GM19238 (cell line): ENCODE measurements around the gene FAM222A.
A peak's percentile ranks its signal among the peaks of the same experiment; 100 is the strongest.

Experiments
- DNase-seq: peaks from one replicate; pipeline ENCODE4 v3.0.0; 2011; ENCODE audit warnings: low spot score; ENCODE audit not compliant: insufficient read length

The FAM222A gene

DNA sequence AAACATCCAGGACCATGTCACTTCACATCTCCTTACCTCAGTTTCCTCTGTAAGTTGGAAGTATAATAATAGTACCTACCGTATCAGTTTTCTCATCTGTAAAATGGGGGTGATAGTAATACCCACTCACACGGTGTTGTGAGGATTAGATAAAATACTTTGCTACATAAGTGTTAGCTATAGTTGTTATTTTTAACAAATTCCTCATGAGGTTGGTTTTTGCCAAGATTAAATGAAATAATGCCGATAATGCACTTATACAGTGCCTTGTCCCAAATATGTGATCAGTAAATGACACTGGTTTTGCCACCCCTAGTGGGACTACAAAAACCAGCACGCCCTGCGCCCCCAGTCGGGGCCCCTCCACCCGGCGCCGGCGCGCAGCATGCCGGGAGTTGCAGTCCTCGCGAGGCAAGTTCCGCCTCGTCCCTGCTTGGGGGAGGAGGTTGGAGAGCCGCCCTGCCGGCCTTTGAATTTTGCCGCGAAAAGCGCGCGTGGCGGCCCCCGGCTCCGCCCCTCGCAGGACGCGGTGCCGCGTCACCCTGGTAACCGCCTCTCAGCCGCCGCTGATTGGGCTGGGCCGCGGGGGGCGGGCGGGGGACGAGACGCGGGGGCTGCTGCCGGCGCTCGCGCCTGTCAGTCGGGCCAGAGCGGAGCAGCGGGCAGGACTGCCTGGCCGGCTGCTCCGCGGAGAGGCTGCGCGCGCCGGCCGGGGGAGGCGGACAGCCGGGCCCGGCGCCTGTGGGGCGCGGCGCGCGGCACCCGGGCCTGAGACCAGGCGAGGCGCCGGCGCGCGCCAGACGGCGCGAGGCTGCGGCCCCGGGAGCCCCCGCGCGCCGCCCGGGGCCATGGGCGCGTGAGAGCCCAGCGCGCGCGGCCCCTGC is at the start of gene FAM222A:
Gene FAM222A, plus strand, starts transcription at position 639 of the 884 bp plus-strand sequence. CDS start 30,322 bp downstream, outside the sequence.
- peak; percentile 98 for DNase-seq

DNA sequence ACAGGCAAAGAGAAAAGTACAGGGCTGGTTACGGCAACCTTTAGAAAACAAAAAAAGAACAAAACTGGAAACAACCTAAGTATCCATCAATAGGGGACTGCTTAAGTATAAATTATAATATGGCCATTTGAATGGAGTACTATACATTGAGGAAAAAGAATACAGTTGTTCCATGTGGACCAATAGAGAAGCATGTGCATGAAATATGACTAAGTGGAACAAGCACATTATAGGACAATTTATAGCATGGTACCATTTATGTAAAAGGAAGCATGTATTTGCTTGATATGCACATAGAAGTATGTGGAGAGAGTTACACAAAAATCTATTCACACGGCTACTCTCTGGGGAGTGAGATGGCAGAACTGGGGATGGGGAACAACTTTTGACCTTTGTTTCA is 49.2 kb upstream of the FAM222A start:
- DNase-seq = no peak

DNA sequence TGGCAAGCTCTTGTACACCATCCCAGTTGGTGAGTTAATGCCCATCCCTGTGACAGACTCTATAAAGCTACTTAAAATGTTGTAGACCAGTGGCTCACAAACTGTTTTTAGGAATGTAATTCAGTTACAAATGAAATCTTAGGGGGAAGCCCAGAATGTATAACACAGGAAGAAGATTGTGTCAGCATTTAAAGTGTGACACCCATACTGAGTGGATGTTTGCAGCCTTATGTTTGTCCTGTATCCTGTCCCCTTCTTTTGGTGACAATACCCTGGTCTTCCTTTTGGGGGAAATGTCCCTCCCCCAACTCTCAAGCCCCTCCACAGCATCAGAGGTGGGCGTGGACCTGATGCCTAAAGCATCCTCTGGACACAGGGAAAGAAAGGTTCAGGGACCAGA is 47.6 kb upstream of the FAM222A start:
- DNase-seq = no peak

DNA sequence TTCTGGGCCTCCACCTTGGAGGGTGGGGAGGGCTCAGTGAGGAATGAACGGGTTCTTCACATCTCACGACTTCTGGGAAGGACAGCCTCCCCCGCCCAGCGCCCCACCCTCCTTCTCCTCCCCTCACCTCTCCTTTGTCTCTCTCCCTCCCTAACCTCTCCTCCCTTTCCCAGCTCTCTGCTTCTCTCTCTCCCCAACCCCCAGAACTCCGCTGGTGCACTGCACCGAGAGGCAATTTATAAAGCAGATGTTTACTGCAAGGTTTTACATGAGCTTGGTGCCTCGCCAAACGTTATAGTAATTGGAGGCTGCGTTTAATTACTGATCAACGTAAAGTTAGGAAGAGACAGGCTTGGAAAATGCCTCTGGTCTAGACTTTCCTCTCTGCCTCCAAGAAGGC is 42.9 kb upstream of the FAM222A start:
- DNase-seq = no peak

DNA sequence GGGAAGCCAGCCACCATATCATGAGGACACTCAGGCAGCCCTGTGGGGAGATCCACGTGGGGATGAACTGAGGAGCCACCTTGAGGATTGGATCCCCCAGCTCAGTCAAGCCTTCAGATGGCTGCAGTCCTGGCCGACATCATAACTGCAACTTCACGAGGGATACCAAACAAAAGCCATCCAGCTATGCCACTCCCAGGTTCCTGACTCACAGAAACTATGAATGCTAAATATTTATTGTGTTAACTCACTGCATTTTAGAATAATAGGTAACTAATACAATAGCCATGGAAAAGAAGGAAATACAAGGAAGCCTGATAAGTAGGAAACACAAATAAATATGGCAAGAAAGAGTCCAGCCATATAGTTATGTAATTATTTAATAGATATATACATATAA is 42.1 kb upstream of the FAM222A start:
- no peak for DNase-seq

DNA sequence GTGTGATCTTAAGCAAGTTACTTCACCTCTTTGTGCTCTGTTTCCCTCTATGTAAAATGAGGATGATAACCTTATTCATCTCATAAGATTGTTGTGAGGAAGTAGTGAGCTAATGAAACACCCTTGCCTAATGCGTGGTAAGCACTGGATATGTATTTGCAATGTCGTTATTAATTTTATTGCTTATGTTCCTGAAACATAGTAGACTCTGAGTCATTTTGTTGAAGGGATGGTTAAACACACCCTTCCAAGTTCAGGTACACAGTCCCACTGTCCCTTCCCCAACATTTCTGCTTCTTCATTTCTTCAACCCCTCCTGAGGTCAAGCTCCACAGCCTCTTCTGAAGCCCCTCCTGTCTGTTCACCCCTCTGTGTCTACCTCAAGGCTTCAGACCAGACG is 40.2 kb upstream of the FAM222A start:
- no peak for DNase-seq

DNA sequence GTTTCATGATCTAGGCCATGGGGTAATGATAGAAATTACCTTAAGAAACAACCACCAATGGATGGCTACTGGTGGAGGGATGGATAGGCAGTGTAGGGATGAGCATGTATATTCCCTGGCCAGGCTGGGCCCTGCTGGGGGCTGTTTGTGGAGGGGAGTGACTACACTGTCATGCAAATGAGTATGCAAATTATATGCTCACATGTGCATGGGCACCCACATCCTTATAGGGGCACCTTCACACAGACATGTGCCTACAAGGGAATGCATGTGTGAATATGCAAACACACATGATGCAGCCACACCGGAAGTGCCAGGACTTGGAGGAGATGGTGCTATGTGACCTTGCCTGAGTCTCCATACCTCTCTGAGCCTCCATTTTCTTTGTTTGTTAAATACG is 39.7 kb upstream of the FAM222A start:
- no peak for DNase-seq

DNA sequence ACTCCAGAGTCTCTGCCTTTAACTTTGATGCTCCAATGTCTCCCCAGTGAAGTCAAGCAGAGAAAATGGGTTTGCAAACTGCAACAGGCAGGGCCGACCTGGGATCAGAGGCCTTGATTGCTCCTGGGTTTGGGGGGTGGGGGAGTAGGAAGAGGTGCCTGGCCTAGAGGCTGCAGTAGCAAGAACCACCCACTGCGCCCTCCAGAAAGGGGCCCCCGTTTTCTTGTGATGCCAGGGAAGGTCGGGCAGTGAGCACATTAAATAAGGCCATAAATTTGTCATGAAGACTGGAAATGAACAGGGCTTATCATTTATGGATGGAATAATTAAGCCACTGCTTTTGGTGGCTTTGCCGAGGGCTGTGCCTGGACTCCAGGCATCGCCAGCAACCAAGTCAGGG is 38.2 kb upstream of the FAM222A start:
- DNase-seq = no peak

DNA sequence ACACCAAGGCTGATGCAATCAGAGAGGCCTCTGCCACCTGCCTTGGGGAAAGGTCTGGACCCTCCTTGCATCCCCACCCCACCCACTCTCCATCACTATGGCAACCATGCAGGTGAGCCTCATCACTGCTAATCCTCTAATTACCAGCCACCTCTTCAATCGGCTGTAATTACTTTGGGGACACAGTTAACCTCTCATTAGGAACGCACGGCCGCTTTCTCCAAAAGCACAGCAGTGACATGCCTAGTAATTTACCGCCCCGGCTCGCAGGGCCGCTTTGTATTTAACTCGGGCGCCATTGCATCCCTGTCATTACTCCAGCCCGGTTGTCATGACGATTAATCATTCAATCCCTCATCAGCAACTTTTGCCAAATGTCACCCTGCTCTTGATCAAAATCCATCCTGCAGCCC is 36.3 kb upstream of the FAM222A start:
- no peak for DNase-seq

DNA sequence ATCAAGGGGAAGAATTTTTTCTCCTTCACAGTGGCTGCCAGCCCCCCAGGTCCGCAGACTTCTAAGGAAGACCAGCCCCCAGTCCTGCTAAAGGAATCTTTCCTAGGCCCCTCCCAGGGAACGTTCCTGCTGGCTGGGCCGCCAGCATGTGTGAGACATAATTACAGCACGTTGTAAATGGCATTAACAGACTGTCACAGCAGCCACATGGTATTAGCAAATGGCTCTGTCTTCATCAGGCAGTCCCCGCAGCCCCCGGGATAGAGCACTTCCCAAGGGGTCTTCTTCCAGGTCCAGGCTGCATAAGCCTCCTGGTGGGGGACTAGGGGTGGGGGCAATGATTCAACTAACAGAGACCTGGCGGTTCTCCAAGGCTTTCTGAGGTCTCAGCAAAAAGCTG is 34.9 kb upstream of the FAM222A start:
- DNase-seq = no peak

DNA sequence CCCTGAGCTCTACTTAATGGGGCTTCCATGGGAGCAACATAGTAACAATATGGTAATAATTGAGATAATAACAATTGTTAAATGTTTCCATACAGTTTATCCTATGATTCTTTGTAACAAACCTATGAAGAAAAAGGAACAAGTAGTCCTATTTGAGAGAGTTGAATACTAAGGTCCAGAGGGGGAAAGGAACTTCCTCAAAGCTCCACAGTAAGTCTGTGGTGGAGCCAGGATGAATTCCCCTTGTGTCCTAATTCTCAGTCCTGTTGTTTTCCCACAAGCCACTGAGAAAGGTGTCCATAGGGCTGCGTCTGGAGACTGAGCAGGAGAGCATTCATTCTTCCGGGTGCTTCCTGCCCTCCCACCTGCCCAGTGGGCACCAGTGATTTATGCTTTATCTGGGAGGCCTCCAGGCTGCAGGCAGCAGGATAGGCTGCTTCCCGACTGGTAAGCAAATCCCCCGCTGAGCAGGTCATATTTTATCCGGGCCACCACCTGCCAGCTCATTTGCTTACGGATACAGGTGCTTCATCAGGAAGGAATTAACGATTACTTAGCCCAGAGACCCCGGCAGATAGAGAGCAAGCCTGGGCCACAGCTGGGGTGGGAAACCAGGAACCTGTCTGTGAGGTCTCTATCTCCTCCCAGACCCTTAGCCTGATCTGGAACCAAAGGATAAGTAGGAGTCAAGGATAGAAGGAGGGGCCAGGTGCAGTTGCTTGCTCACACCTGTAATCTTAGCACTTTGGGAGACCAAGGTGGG is 33.9 kb upstream of the FAM222A start:
- DNase-seq = no peak

DNA sequence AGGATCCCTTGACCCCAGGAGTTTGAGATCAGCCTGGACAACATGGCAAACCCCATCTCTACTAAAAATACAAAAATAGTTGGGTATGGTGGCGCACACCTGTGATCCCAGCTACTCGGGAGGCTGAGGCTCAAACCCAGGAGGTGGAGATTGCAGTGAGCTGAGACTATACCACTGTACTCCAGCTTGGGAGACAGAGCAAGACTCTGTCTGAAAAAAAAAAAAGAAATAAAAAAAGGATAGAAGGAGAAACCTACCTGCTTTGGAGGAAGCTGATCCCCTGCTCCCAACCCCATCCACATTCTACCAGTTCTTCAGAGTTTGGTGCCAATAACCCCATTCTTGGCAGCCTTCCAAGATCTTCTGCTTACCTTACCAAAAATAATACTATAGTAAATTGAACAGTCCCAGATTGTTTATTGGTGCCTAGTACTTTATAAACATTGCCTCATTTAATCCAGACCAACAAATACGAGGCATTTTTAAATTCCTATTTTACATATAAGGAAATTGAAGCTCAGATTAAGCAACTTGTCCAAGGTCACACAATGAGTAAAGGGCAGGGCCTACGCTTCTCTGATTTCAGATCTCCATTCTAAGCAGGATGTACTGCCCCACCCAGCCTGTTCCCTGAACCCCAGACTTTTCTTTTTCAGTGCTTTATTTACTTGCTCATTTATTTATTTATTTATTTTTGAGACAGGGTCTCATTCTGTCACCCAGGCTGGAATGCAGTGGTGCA is 33.2 kb upstream of the FAM222A start:
- no peak for DNase-seq

DNA sequence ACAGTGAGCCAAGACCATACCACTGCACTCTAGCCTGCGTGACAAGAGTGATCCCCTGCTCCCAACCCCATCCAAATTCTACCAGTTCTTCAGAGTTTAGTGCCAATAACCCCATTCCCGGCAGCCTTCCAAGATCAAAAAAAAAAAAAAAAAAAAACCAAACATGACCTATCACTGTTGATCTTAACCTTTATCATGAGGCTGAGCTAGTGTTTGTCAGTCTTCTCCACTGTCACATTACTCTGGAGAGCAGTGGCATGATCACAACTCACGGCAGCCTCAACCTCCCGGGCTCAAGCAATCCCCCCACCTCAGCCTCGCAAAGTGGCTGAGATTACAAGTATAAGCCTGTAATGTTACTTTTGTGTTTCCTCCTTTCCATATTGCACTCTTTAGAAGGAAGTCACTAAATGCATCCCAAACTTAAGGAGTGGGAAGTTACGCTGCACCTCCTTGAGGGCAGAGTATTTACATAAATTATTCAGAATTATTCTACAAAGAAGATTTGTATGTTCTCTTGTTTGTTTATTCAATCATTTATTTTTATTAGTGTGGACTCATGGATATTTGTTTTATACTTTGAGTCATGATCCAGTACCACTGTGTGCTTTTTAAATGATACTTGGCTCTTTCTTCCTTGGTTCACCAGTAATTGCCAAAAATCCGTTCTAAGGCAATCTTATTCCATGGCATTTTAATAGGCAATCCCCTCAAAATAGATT is 31.5 kb upstream of the FAM222A start:
- DNase-seq = no peak

DNA sequence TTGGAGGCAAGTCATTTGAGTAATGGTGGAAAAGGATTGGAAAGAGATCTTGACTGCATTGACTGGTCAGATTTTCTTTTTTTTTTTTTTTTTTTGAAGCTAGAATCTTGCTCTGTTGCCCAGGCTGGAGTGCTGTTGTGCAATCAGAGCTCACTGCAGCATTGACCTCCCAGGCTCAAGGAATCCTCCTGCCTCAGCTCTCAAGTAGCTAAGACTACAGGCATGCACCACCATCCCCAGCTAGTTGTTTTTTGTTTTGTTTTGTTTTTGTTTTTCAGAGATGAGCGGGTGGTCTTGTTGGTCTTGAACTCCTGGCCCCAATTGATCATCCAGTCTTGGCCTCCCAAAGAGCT is 30.9 kb upstream of the FAM222A start:
- no peak for DNase-seq

DNA sequence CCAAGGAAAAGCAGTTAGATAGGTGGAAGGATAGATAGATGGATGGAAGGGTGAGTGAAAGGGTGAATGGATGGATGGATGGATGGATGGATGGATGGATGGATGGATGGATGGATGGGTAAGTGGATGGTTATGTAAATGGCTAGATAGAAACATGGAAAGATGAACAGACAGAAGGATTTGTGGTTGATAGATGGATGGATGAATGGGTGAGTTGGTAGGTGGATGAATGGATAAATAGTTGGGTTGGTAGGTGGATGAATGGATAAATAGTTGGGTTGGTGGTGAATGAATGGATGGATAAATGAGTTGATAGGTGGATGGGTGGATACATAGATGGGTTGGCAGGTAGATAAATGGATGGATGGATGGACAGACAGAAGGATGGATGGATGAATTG is 30.3 kb upstream of the FAM222A start:
- no peak for DNase-seq

DNA sequence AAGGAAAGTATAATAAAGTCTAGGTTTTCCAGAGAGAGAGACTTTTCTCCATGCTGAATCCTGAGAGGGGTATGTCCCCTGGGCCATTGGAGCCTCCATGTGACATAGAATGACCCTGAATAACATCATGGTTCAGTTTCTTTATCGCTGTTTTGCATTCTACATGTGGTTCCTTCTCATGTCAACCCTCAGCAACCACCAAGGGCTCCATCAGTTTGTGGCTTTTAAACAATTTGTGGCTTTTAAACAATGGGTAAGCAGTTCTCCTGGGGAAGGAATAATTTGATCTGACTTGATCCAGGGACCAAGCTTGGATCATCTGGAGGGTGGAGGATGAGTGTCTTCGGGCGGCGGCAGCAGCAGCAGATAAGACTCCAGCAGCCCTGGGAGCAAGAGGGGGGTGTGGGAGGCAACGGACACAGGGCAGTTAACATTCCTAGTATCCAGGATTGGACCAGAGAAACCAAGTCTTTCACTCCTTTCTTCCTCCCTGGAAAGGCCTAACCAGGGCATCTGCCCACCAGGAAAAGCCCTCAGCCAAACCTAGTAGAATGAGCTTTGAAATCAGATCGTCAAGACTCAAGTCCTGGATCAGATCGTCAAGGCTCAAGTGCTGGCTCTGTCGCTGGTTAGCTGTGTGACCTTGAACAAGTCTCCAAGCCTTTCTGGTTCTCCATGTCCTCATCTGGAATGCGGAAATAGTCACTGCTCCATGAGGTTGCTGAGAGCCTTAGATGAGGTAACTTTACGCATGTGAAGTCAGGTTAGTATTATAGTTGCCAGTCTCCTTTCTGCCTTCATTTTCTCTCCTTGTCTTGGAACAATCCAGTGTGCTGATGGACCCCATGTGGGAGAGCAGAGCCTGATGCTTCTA is 27.8 kb upstream of the FAM222A start:
- DNase-seq = no peak

DNA sequence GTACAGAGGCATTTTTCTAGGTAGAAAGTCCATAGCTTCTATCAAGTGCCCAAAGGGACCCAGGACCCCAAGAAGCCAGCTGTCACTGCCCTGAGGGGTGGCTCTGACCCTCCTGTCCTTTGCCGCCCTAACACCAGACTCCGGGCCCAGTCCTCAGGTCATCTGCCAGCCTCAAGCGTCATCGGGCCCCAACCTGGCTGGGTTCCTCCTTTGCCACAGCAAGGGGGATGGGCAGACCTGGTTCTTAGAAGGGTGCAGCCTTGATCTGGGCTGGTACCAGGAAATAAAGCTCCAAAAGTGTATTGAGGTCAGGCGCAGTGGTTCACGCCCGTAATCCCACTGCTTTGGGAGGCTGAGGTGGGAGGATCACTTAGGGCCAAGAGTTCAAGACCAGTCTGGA is 27.1 kb upstream of the FAM222A start:
- no peak for DNase-seq

DNA sequence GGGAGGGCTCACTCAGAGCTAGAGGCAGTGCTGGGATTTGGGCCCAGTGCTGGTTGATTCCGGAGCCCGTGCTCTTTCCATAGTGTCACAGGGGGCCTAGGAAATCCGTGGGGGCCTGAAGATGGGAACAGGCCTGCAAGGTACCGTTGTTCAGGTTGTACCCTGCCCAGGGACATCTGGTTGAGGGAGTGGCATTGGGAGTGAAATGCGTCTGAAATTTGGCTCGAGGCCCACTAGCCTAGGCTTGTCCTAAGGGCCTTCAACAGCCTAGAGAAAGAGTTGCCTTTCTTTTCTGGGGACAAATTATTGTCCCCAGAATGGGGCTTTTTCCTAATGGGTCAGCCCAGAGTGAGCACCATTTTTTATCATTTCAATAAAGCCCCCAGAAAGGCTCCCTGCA is 26.4 kb upstream of the FAM222A start:
- no peak for DNase-seq

DNA sequence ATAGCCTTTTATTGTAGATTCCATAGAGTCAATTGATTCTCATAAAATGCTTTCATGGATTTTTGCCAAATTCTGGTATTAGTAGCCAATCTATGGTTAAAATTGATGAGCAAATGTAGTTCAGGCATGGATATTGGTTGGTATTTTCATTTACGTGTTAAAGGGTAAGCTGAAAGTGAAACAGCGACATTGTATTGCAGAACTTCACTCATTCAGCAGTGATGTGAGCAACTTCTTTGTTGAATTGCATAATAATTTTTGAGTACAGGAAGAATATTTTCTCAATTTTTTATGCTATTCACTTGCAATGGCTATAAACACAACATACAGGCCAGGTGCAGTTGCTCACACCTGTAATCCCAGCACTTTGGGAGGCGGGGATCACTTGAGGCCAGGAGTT is 24.2 kb upstream of the FAM222A start:
- no peak for DNase-seq

DNA sequence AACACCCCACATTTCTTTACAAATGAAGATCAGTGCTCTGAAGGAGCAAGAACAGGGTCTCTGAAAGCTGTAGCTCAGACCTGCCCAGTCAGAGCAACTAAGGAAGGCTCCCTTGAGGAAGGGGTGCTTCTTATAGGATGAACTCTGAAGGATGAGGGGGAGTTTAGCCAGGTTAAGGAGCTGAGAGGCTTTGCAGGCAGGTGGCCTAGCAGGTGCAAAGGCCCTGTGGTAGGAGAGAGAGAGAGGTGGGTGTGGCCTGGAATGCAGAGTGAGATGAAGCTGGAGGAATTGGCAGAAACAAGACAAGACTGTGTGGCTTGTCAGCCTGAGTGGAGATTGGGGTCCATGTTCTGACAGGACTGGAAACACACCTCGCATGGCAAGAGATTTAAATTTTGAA is 20.5 kb upstream of the FAM222A start:
- DNase-seq = no peak
